Skin epidermis (tissue), 12 donors: ENCODE results near the gene SUPV3L1.

Experiments
- H3K27ac ChIP-seq, 21 experiments: fragments of 200-600 bp; sonication (generic) in 11 of 21; one replicate each; pipeline ENCODE4 v1.5.0; 2020; ENCODE audit warnings: mild to moderate bottlenecking in 3 of 21, inconsistent platforms in 2 of 21, moderate library complexity in 2 of 21
- H3K4me3 ChIP-seq, 7 experiments: fragments of 200-600 bp; sonication (generic) in 2 of 7; one replicate each; pipeline ENCODE4 v1.5.0; 2020; ENCODE audit warnings: inconsistent platforms in 2 of 7, mild to moderate bottlenecking in 2 of 7, moderate library complexity in 1 of 7

Gene SUPV3L1

GRCh38 chr10:69225681-69226080 is 45.6 kb downstream of the SUPV3L1 start:
- H3K27ac ChIP-seq: peak overlapping the region in 9 of 21 experiments; percentile 15 to 60 (median 31)

GRCh38 chr10:69226919-69227450 is 47.0 kb downstream of the SUPV3L1 start:
- Histone ChIP-seq H3K27ac (peak overlapping the region in 1 of 21 experiments; percentile 85), H3K4me3 (no peak overlapping the region)

More at GRCh38 chr10:69225681-69226080, 45.6 kb downstream of the SUPV3L1 start:
- H3K4me3 ChIP-seq: no peak overlapping the region

- Histone ChIP-seq H3K4me3 (no peak overlapping the region), H3K27ac (peak overlapping the region in 5 of 21 experiments; percentile 37 to 85 (median 68))
Measured at GRCh38 chr10:69228151-69228550, 48.1 kb downstream of the SUPV3L1 start.

GRCh38 chr10:69229616-69229916 is 49.5 kb downstream of the SUPV3L1 start:
- Histone ChIP-seq H3K27ac (peak overlapping the region in 12 of 21 experiments; percentile 6 to 85 (median 52)), H3K4me3 (no peak overlapping the region)

GRCh38 chr10:69230128-69230527 is 50.1 kb downstream of the SUPV3L1 start:
- no peak overlapping the region for H3K4me3 ChIP-seq
- peak overlapping the region in 4 of 21 experiments; percentile 17 to 85 (median 74) for H3K27ac ChIP-seq

GRCh38 chr10:69232252-69232651 is 52.2 kb downstream of the SUPV3L1 start:
- Histone ChIP-seq H3K4me3 (no peak overlapping the region), H3K27ac (no peak overlapping the region)

GRCh38 chr10:69232736-69233480 is 52.9 kb downstream of the SUPV3L1 start:
- H3K4me3 ChIP-seq: no peak overlapping the region
- no peak overlapping the region for H3K27ac ChIP-seq

- Histone ChIP-seq H3K4me3 (no peak overlapping the region), H3K27ac (no peak overlapping the region)
Measured at GRCh38 chr10:69234447-69234846, 54.4 kb downstream of the SUPV3L1 start.

- H3K4me3 ChIP-seq: no peak overlapping the region
Measured at GRCh38 chr10:69237528-69238159, 57.6 kb downstream of the SUPV3L1 start.

GRCh38 chr10:69239136-69239535 is 59.1 kb downstream of the SUPV3L1 start:
- H3K27ac ChIP-seq: peak overlapping the region in 3 of 21 experiments; percentile 1 to 43 (median 7)
- H3K4me3 ChIP-seq: no peak overlapping the region

More at GRCh38 chr10:69237528-69238159, 57.6 kb downstream of the SUPV3L1 start:
- no peak overlapping the region for H3K27ac ChIP-seq

GRCh38 chr10:69239816-69240434 is 59.9 kb downstream of the SUPV3L1 start:
- H3K27ac ChIP-seq: peak overlapping the region in 4 of 21 experiments; percentile 1 to 22 (median 12)
- H3K4me3 ChIP-seq: no peak overlapping the region

- no peak overlapping the region for H3K4me3 ChIP-seq
- peak overlapping the region in 2 of 21 experiments; percentile 5 to 22 for H3K27ac ChIP-seq
Measured at GRCh38 chr10:69240455-69240854, 60.4 kb downstream of the SUPV3L1 start.

GRCh38 chr10:69241575-69241974 is 61.5 kb downstream of the SUPV3L1 start:
- Histone ChIP-seq H3K4me3 (no peak overlapping the region), H3K27ac (peak overlapping the region in 3 of 21 experiments; percentile 5 to 23 (median 15))

GRCh38 chr10:69242040-69242851 is 62.2 kb downstream of the SUPV3L1 start:
- no peak overlapping the region for H3K4me3 ChIP-seq
- peak overlapping the region in 3 of 21 experiments; percentile 5 to 23 (median 15) for H3K27ac ChIP-seq

- Histone ChIP-seq H3K4me3 (no peak overlapping the region), H3K27ac (no peak overlapping the region)
Measured at GRCh38 chr10:69242852-69243212, 62.8 kb downstream of the SUPV3L1 start.

GRCh38 chr10:69243817-69244216 is 63.8 kb downstream of the SUPV3L1 start:
- H3K4me3 ChIP-seq: no peak overlapping the region
- no peak overlapping the region for H3K27ac ChIP-seq

- Histone ChIP-seq H3K27ac (no peak overlapping the region), H3K4me3 (no peak overlapping the region)
Measured at GRCh38 chr10:69246036-69246435, 66.0 kb downstream of the SUPV3L1 start.

- Histone ChIP-seq H3K27ac (no peak overlapping the region), H3K4me3 (no peak overlapping the region)
Measured at GRCh38 chr10:69246581-69247312, 66.7 kb downstream of the SUPV3L1 start.

GRCh38 chr10:69247313-69247710 is 67.3 kb downstream of the SUPV3L1 start:
- H3K27ac ChIP-seq: no peak overlapping the region
- H3K4me3 ChIP-seq: no peak overlapping the region
